Measurements from ENCODE around the gene TEX2. TPM values are rescaled to one million over a fixed set of nuclear protein-coding genes. Genes with fewer than 3 reads are reported as not detected.

TEX2 gene
- total RNA-seq, 1 experiment from 2014 or later, result 27.9 TPM

DNA sequence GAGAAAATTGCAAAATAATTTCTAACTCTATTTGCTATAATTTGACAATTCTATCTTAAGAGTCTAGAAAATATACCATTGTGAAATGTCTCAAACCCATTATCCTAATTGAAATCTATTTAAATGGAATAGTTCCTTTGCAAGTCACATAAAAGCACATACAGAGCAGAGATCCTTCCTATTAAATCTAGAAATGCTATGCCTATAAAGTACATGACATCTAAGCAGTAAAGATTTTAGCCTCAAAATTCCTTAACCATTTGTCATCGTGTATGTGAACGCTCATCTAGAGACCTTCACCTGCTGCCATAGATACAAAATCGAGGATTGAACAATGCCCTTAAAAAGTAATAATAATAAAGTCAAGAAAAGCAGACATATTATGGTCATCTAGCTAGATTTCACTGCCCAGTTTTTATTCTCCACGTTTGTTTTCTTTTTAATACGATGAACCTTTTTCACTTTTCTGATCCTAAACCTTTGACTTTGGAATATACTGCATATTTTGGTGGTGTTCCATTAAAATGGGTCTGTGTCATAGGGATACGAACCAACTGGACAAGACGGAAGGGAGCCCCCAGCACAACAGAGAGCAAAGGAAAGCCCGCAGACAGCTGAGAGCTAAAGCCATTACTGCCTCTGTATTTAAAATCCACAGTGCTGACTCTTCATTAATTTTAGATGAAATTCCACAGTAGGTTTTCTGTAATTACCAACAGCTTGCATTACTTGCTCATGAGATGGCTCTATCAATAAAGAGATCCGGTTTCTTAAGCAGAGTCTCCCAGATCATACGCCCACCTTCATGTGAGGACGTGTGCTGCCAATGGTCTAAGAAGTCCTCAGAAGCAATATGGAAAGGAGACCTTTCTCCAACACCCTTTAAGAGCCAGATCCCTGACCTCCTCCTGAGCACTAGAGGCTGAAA is 17.6 kb downstream of the TEX2 start:
- Histone ChIP-seq H3K4me3 (no peak overlapping the region), H3K27me3 (ENCODE audit: insufficient read depth, low read depth) (no peaks in the 10 kb centered on the region), H3K9me3 (ENCODE audit: insufficient read depth, low read depth) (no peaks in the 10 kb centered on the region), H4K20me1 (ENCODE audit: insufficient read depth) (no peaks in the 10 kb centered on the region; the same call in 1 of the 2 replicates), H3F3A (ENCODE audit: insufficient read depth, low read depth) (no peaks in the 10 kb centered on the region), H3K79me2 (ENCODE audit: low read depth) (0 out of 2 replicates have a peak, but pooled peaks cover 7% of the 10 kb centered on the region), H3K36me3 (ENCODE audit: low read depth) (no peaks in the 10 kb centered on the region), H3K4me1 (replicated peaks; ENCODE audit: insufficient read depth) (0 out of 2 replicates have a peak, but pooled peaks cover 5% of the 10 kb centered on the region), H3K27ac (no peak overlapping the region), H3K4me2 (no peak overlapping the region), H2AFZ (no peak overlapping the region), H3K9me2 (ENCODE audit: insufficient read depth) (no peaks in the 10 kb centered on the region)
- intact Hi-C loops (cut with micrococcal nuclease; ENCODE audit: unreplicated experiment), result loop anchor here (2.0 kb wide), 1 partner anchor 17 kb away; the partner anchor contains the start of gene TEX2
- no peak for DNase-seq
- TF ChIP-seq, protein P1, sequence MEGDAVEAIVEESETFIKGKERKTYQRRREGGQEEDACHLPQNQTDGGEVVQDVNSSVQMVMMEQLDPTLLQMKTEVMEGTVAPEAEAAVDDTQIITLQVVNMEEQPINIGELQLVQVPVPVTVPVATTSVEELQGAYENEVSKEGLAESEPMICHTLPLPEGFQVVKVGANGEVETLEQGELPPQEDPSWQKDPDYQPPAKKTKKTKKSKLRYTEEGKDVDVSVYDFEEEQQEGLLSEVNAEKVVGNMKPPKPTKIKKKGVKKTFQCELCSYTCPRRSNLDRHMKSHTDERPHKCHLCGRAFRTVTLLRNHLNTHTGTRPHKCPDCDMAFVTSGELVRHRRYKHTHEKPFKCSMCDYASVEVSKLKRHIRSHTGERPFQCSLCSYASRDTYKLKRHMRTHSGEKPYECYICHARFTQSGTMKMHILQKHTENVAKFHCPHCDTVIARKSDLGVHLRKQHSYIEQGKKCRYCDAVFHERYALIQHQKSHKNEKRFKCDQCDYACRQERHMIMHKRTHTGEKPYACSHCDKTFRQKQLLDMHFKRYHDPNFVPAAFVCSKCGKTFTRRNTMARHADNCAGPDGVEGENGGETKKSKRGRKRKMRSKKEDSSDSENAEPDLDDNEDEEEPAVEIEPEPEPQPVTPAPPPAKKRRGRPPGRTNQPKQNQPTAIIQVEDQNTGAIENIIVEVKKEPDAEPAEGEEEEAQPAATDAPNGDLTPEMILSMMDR (conservative IDR thresholded peaks at IDR 0.05), result no peak
- no peak for TF ChIP-seq EZH2 (IDR thresholded peaks at IDR 0.05; ENCODE audit: low read depth)
- ChIA-PET CTCF (interaction anchor here (0.8 kb wide), 1 partner anchor 37 kb away, joined by 6 read pairs; no protein-coding TSS in a partner anchor), POLR2A (ENCODE audit: unreplicated experiment) (no interaction called here)
- BruUV-seq (replicated peaks), result no TSS peak

DNA sequence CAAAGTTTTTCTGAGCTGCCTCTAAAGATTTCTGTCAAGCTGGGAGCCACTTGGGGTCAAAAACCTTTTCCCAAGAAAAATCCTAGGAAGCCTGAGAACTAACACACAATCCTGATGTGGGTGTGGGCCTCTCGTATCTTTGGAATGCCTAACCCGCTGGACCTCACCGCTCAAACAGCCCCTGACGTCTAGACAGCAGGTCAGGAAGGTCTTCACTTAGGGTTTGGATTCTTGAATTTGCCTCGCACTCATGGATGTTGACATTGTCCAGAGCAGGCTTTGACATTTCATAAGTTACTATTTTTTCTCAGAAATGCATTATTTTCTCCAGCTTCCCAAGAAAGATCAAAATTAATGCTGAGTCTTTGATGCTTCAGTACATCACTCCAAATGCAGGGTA is 18.9 kb downstream of the TEX2 start:
- ChIA-PET CTCF (no interaction called here), POLR2A (ENCODE audit: unreplicated experiment) (no interaction called here)
- no peaks in the 10 kb centered on the region for H3K9me3 ChIP-seq (ENCODE audit: insufficient read depth, low read depth)
- no TSS peak for BruUV-seq (replicated peaks)
- intact Hi-C loops (cut with micrococcal nuclease; ENCODE audit: unreplicated experiment), result no loop called here
- 0 out of 2 replicates have a peak, but pooled peaks cover 7% of the 10 kb centered on the region for H3K79me2 ChIP-seq (ENCODE audit: low read depth)
- H3F3A ChIP-seq (ENCODE audit: insufficient read depth, low read depth), result no peaks in the 10 kb centered on the region
- H3K36me3 ChIP-seq (ENCODE audit: low read depth), result no peaks in the 10 kb centered on the region
- no peak for DNase-seq
- H2AFZ ChIP-seq, result no peak overlapping the region
- H3K4me2 ChIP-seq, result no peak overlapping the region
- no peaks in the 10 kb centered on the region; the same call in 1 of the 2 replicates for H4K20me1 ChIP-seq (ENCODE audit: insufficient read depth)
- H3K4me3 ChIP-seq, result no peak overlapping the region
- TF ChIP-seq, protein P1 (conservative IDR thresholded peaks at IDR 0.05), result no peak
- TF ChIP-seq EZH2 (IDR thresholded peaks at IDR 0.05; ENCODE audit: low read depth), result no peak
- no peaks in the 10 kb centered on the region for H3K9me2 ChIP-seq (ENCODE audit: insufficient read depth)
- H3K27me3 ChIP-seq (ENCODE audit: insufficient read depth, low read depth), result no peaks in the 10 kb centered on the region
- no peak overlapping the region for H3K27ac ChIP-seq
- 0 out of 2 replicates have a peak, but pooled peaks cover 5% of the 10 kb centered on the region for H3K4me1 ChIP-seq (replicated peaks; ENCODE audit: insufficient read depth)

GRCh38 chr17:64243340-64243739 is 19.7 kb downstream of the TEX2 start:
- 0 out of 2 replicates have a peak, but pooled peaks cover 5% of the 10 kb centered on the region for H3K4me1 ChIP-seq (replicated peaks; ENCODE audit: insufficient read depth)
- BruUV-seq (replicated peaks), result no TSS peak

More at GRCh38 chr17:64243340-64243739, 19.7 kb downstream of the TEX2 start:
- H3K79me2 ChIP-seq (ENCODE audit: low read depth), result 0 out of 2 replicates have a peak, but pooled peaks cover 7% of the 10 kb centered on the region
- H3K4me3 ChIP-seq, result no peak overlapping the region
- no peaks in the 10 kb centered on the region for H3K36me3 ChIP-seq (ENCODE audit: low read depth)
- H3K27me3 ChIP-seq (ENCODE audit: insufficient read depth, low read depth), result no peaks in the 10 kb centered on the region
- TF ChIP-seq, protein P1 (conservative IDR thresholded peaks at IDR 0.05), result no peak
- TF ChIP-seq EZH2 (IDR thresholded peaks at IDR 0.05; ENCODE audit: low read depth), result no peak
- POLR2A ChIA-PET (ENCODE audit: unreplicated experiment), result no interaction called here
- H3K4me2 ChIP-seq, result no peak overlapping the region
- intact Hi-C loops (cut with micrococcal nuclease; ENCODE audit: unreplicated experiment), result no loop called here
- no peak overlapping the region for H2AFZ ChIP-seq
- H4K20me1 ChIP-seq (ENCODE audit: insufficient read depth), result no peaks in the 10 kb centered on the region; the same call in 1 of the 2 replicates
- CTCF ChIA-PET, result no interaction called here
- H3F3A ChIP-seq (ENCODE audit: insufficient read depth, low read depth), result no peaks in the 10 kb centered on the region
- no peaks in the 10 kb centered on the region for H3K9me3 ChIP-seq (ENCODE audit: insufficient read depth, low read depth)
- no peak for DNase-seq
- no peaks in the 10 kb centered on the region for H3K9me2 ChIP-seq (ENCODE audit: insufficient read depth)
- H3K27ac ChIP-seq, result no peak overlapping the region

All from PC-9 (cell line).